Endothelial cell of umbilical vein (primary cell): ENCODE results near the gene MID1. TPM values are rescaled to one million over a fixed set of nuclear protein-coding genes. Genes with fewer than 3 reads are reported as not detected.

Source experiments
- BruUV-seq: library from RNA; stranded (reverse); fragments of 400-500 nt; replicated peaks from 2 replicates; lab custom pipeline; 2021; lab: Mats Ljungman, UMichigan
- CTCF ChIA-PET: fragments of 300-600, 350-600 bp; sonication (Branson Sonifier 250); formaldehyde crosslinking; loops from one replicate; lab custom pipeline; 2021; ENCODE audit warnings: antibody characterized with exemption, inconsistent platforms; lab: Charles Lee
- POLR2A ChIA-PET: fragments of 300-600, 350-600 bp; sonication (Branson Sonifier 250); formaldehyde crosslinking; loops from one replicate; lab custom pipeline; 2021; ENCODE audit warnings: antibody characterized with exemption, inconsistent platforms; lab: Charles Lee
- DNase-seq: peaks from one replicate; pipeline ENCODE4 v3.0.0-alpha.2; 2011; ENCODE audit warnings: low read depth, low spot score
- FAIRE-seq: peaks from 2 replicates; lab custom pipeline; 2011; peaks lifted over from hg19 to GRCh38; lab: Jason Lieb, UNC
- H2AFZ ChIP-seq: 2 replicates; pipeline ENCODE4 v1.6.0; 2012; ENCODE audit warnings: low read depth, low read length, control low read depth, inconsistent platforms
- H3K27ac ChIP-seq: 2 replicates; pipeline ENCODE4 v1.5.1; 2011; ENCODE audit warnings: low read depth, mild to moderate bottlenecking, control low read depth, low read length, moderate library complexity; ENCODE audit not compliant: insufficient read depth
- H3K27me3 ChIP-seq, 2 experiments: 2 replicates each; pipeline versions ENCODE4 v1.6.0 to v1.6.1; 2011; ENCODE audit warnings: low read length in 2 of 2, mixed read lengths in 1 of 2; ENCODE audit not compliant: control insufficient read depth in 2 of 2, insufficient read depth in 2 of 2
- H3K36me3 ChIP-seq, 2 experiments: 2 replicates in 1 of 2; 3 replicates in 1 of 2; pipeline ENCODE4 v1.5.1; 2011; ENCODE audit warnings: low read length in 2 of 2, mild to moderate bottlenecking in 1 of 2, moderate library complexity in 1 of 2; ENCODE audit not compliant: control insufficient read depth in 2 of 2, insufficient read depth in 2 of 2; ENCODE audit errors: extremely low read depth in 1 of 2
- H3K4me1 ChIP-seq: 3 replicates; pipeline ENCODE4 v1.5.1; 2011; ENCODE audit warnings: mild to moderate bottlenecking, low read length; ENCODE audit not compliant: control insufficient read depth, insufficient read depth; ENCODE audit errors: extremely low read depth
- H3K4me2 ChIP-seq: 2 replicates; pipeline ENCODE4 v1.6.1; 2011; ENCODE audit warnings: low read length, control low read depth, mixed read lengths; ENCODE audit not compliant: insufficient read depth
- H3K4me3 ChIP-seq, 3 experiments: fragments of 200-600 bp in 1 of 3; sonication (generic), shearing (Covaris generic) in 1 of 3; replicated peaks in 1 of 3; 2 replicates each; pipeline ENCODE4 v1.5.1; 2011 to 2016; ENCODE audit warnings: control low read depth in 3 of 3, low read length in 3 of 3, mild to moderate bottlenecking in 2 of 3, inconsistent platforms in 1 of 3, low read depth in 1 of 3, moderate library complexity in 1 of 3; ENCODE audit not compliant: insufficient read depth in 1 of 3
- H3K79me2 ChIP-seq: 2 replicates; pipeline ENCODE4 v1.6.0; 2012; ENCODE audit warnings: low read length, inconsistent platforms; ENCODE audit not compliant: control insufficient read depth, insufficient read depth
- H3K9ac ChIP-seq: replicated peaks from 2 replicates; pipeline ENCODE3; 2011; ENCODE audit warnings: low read length, control low read depth; ENCODE audit not compliant: insufficient read depth; ENCODE audit errors: extremely low read depth
- H3K9me1 ChIP-seq: replicated peaks from 3 replicates; pipeline ENCODE4 v1.6.0; 2011; ENCODE audit warnings: mild to moderate bottlenecking, low read length; ENCODE audit not compliant: control insufficient read depth, insufficient read depth; ENCODE audit errors: extremely low read depth
- H3K9me3 ChIP-seq: replicated peaks from 2 replicates; pipeline ENCODE4 v1.5.1; 2012; ENCODE audit warnings: low read length, inconsistent platforms; ENCODE audit not compliant: control insufficient read depth, insufficient read depth
- H4K20me1 ChIP-seq: replicated peaks from 2 replicates; pipeline ENCODE3; 2011; ENCODE audit warnings: mild to moderate bottlenecking, low read length; ENCODE audit not compliant: control insufficient read depth, insufficient read depth; ENCODE audit errors: extremely low read depth
- EZH2 ChIP-seq: IDR thresholded peaks from 2 replicates; pipeline ENCODE4 v1.6.1; 2012; ENCODE audit warnings: borderline replicate concordance, low read depth, mild to moderate bottlenecking, moderate library complexity, low read length, inconsistent platforms; ENCODE audit not compliant: severe bottlenecking
- FOS ChIP-seq: IDR thresholded peaks from 2 replicates; pipeline ENCODE4 v1.6.1; 2011; ENCODE audit warnings: mild to moderate bottlenecking, low read length, moderate library complexity, borderline replicate concordance; ENCODE audit not compliant: insufficient read depth
- GATA2 ChIP-seq: IDR thresholded peaks from 2 replicates; pipeline ENCODE4 v1.7.0; 2011; ENCODE audit warnings: low read depth, mild to moderate bottlenecking, moderate library complexity, mixed read lengths, low read length; ENCODE audit not compliant: insufficient read length, insufficient read depth
- JUN ChIP-seq: IDR thresholded peaks from 2 replicates; pipeline ENCODE4 v1.6.1; 2011; ENCODE audit warnings: borderline replicate concordance, low read depth; ENCODE audit not compliant: insufficient read length, insufficient read depth
- MYC ChIP-seq: IDR thresholded peaks from one replicate; pipeline ENCODE4 v1.6.1; 2011; ENCODE audit warnings: mild to moderate bottlenecking, low read depth, low read length
- POLR2A ChIP-seq: IDR thresholded peaks from 2 replicates; pipeline ENCODE4 v1.6.1; 2012; ENCODE audit warnings: low read depth, mild to moderate bottlenecking, control low read depth, low read length
- POLR2AphosphoS5 ChIP-seq: IDR thresholded peaks from 2 replicates; pipeline ENCODE4 v1.6.1; 2012; ENCODE audit warnings: low read depth, mild to moderate bottlenecking, control low read depth, low read length, moderate library complexity; ENCODE audit not compliant: insufficient read depth
- dilution Hi-C: fragments of 300-500 bp; cut with MboI; formaldehyde crosslinking; loops from one replicate; pipeline ENCODE4 v1.15.0; 2019; ENCODE audit warnings: low sequenced_read_pairs; ENCODE audit not compliant: extremely low pct_ligation_motif_present
- intact Hi-C: fragments of 100-400 bp; cut with micrococcal nuclease; formaldehyde crosslinking; loops from one replicate; pipeline ENCODE4 v1.10.0; 2022
- polyA plus RNA-seq, 4 experiments: library from polyadenylated mRNA; depleted of rRNA in 3 of 4; stranded (reverse) in 3 of 4; unstranded in 1 of 4; fragments of >200 nt; gene quantifications; 2 replicates each; pipeline versions ENCODE4 v1.2.1 to v1.2.3, GENCODE V29; 2011 to 2012; ENCODE audit warnings: missing spikeins in 1 of 4
- total RNA-seq: library from RNA; stranded (reverse); gene quantifications from 2 replicates; pipeline ENCODE4 v1.2.3, GENCODE V29; 2021
- TF ChIP-seq, protein P1 (sequence below), 2 donors: IDR thresholded peaks; 1 replicate in 1 of 2; 2 replicates in 1 of 2; pipeline ENCODE4 v1.5.1; 2011; ENCODE audit warnings: low read length in 2 of 2, mild to moderate bottlenecking in 2 of 2, moderate library complexity in 2 of 2, control low read depth in 1 of 2, inconsistent platforms in 1 of 2, low read depth in 1 of 2; ENCODE audit not compliant: insufficient read depth in 1 of 2; ENCODE audit errors: extremely low read depth in 1 of 2
- TF ChIP-seq, protein P2 (sequence below): IDR thresholded peaks from 2 replicates; pipeline ENCODE4 v1.6.1; 2011; ENCODE audit not compliant: insufficient read depth, insufficient read length

Gene MID1
- total and polyA plus RNA-seq, 2 donors (not counting 3 experiments of a cell fraction or from before 2014, with no cell fraction given): 21.3 to 29.8 TPM

DNA sequence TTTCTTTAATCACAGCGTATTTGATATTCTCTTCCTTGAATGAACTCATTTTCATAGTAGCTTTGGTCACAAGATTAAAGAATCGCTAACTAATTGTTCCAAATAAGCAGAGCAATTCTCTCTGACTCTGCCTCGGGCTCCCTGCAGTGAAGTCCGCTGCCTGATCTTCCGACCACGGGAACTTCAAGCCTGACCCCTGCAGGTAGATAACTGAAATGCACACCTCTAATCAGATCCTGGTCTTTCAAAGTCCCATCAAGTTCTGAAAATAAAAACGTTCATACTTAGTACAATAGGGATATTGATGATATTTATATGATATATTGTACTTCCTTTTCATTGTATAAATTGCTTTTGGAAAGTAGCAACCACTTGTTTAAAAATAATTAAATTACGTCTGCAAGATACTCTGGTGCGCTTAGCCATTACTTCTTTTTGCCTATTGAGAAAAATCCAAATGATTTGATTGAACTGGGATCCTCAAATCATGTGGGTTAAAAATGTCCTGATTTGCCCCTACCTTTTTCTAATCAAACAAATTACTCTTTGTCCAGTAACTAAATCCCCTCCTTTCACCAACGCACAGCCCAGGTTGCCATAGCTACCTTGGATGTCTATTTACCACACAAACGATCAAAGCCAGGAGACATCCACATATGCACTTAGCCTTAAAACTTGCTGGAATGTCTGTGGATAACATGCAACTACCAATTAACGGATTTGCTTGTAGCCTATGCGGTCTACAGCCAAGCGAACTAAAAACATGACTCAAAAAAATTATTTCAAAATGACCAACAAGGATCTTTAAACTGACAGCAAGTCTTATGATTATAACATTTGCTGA lies 4.2 kb downstream of the MID1 start:
- H3K27ac ChIP-seq: no peak overlapping the region
- no peaks in the 10 kb centered on the region for H3K9me1 ChIP-seq
- H3K4me3 ChIP-seq: no peak overlapping the region
- FAIRE-seq: peak; percentile 72
- H4K20me1 ChIP-seq: no peaks in the 10 kb centered on the region
- H2AFZ ChIP-seq: no peak overlapping the region
- CTCF ChIA-PET: interaction anchor here (0.7 to 2.7 kb wide), 15 partner anchors 10 to 484 kb away, joined by 3 to 16 read pairs (median 3); no protein-coding TSS in a partner anchor
- POLR2A ChIA-PET: interaction anchor here (1.1 kb wide), 1 partner anchor 39 kb away, joined by 3 read pairs; no protein-coding TSS in a partner anchor
- H3K27me3 ChIP-seq: no peaks in the 10 kb centered on the region
- TF ChIP-seq, protein P1, sequence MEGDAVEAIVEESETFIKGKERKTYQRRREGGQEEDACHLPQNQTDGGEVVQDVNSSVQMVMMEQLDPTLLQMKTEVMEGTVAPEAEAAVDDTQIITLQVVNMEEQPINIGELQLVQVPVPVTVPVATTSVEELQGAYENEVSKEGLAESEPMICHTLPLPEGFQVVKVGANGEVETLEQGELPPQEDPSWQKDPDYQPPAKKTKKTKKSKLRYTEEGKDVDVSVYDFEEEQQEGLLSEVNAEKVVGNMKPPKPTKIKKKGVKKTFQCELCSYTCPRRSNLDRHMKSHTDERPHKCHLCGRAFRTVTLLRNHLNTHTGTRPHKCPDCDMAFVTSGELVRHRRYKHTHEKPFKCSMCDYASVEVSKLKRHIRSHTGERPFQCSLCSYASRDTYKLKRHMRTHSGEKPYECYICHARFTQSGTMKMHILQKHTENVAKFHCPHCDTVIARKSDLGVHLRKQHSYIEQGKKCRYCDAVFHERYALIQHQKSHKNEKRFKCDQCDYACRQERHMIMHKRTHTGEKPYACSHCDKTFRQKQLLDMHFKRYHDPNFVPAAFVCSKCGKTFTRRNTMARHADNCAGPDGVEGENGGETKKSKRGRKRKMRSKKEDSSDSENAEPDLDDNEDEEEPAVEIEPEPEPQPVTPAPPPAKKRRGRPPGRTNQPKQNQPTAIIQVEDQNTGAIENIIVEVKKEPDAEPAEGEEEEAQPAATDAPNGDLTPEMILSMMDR (IDR thresholded peaks at IDR 0.05; ENCODE audit: extremely low read depth in 1 of 2, insufficient read depth in 1 of 2, low read depth in 1 of 2, low read length in 2 of 2): peak; percentile 53 to 59
- TF ChIP-seq POLR2A: no peak
- dilution Hi-C loops: no loop called here
- no TSS peak for BruUV-seq
- intact Hi-C loops: loop anchor here (1.0 to 10.0 kb wide), 9 partner anchors 17 to 631 kb away; partner anchors contain the start of gene HCCS
- H3K4me1 ChIP-seq: peaks cover 23% of the 10 kb centered on the region
- H3K9me3 ChIP-seq: no peaks in the 10 kb centered on the region
- peak; percentile 66 for DNase-seq
- no peaks in the 10 kb centered on the region for H3K36me3 ChIP-seq
- H3K79me2 ChIP-seq: peaks cover 24% of the 10 kb centered on the region
- H3K4me2 ChIP-seq: peak overlapping the region; percentile 37
- H3K9ac ChIP-seq: no peak overlapping the region

DNA sequence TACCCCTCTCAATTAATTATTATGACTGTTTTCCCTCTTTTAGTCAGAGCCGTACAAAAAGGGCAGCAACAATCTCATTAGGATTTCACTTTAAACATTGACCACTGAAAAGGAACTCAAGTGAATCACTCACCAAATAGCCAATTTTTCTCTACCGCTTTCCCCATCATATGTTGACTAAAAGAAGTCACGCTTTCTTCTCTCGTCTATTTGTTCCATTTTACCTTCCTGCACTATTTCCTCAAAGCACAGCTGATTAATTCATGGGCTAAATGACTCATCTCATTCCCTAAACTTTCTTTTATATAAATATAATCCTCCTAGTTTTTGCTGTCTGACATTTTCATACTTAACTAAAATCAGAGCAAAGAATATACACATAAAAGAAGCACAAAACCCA lies 8.2 kb downstream of the MID1 start:
- no TSS peak for BruUV-seq
- peaks cover 8% of the 10 kb centered on the region for H3K4me1 ChIP-seq
- H3K4me2 ChIP-seq: peak overlapping the region; percentile 57
- FAIRE-seq (peak; percentile 4), DNase-seq (peak; percentile 82)
- dilution Hi-C loops (no loop called here), intact Hi-C loops (loop anchor here (10.0 kb wide), 3 partner anchors 127 to 627 kb away; no protein-coding TSS in a partner anchor)
- peaks cover 26% of the 10 kb centered on the region for H3K79me2 ChIP-seq
- H3K27me3 ChIP-seq: no peaks in the 10 kb centered on the region
- H3K27ac ChIP-seq: peak overlapping the region; percentile 49
- H2AFZ ChIP-seq: no peak overlapping the region
- ChIA-PET CTCF (no interaction called here), POLR2A (interaction anchor here (0.5 kb wide), 1 partner anchor 154 kb away, joined by 3 read pairs; no protein-coding TSS in a partner anchor)
- H3K9ac ChIP-seq: peak overlapping the region; percentile 49
- H3K36me3 ChIP-seq: no peaks in the 10 kb centered on the region
- TF ChIP-seq POLR2A (no peak), EZH2 (no peak), MYC (no peak), JUN (peak; percentile 55), POLR2AphosphoS5 (no peak), FOS (peak; percentile 75), GATA2 (no peak)
- TF ChIP-seq, protein P2, sequence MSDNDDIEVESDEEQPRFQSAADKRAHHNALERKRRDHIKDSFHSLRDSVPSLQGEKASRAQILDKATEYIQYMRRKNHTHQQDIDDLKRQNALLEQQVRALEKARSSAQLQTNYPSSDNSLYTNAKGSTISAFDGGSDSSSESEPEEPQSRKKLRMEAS: no peak
- TF ChIP-seq, protein P1 (IDR thresholded peaks at IDR 0.05; ENCODE audit: extremely low read depth in 1 of 2, insufficient read depth in 1 of 2, low read depth in 1 of 2, low read length in 2 of 2): no peak
- H4K20me1 ChIP-seq: no peaks in the 10 kb centered on the region
- H3K9me3 ChIP-seq: no peaks in the 10 kb centered on the region
- H3K9me1 ChIP-seq: no peaks in the 10 kb centered on the region
- peak overlapping the region in 1 of 3 experiments; percentile 26 for H3K4me3 ChIP-seq
